Testis (tissue), 3 donors: ENCODE data around the gene NCK2. TPM values are rescaled to one million over a fixed set of nuclear protein-coding genes. Genes with fewer than 3 reads are reported as not detected.

ENCODE experiments used
- DNase-seq: peaks from one replicate; pipeline ENCODE4 v3.0.0-alpha.2; 2019
- H3K27ac ChIP-seq, 2 donors: fragments of 200-600 bp; sonication (generic); one replicate each; pipeline ENCODE4 v1.5.1; 2019
- H3K27me3 ChIP-seq: fragments of 200-600 bp; sonication (generic); one replicate; pipeline ENCODE4 v1.5.1; 2019
- H3K36me3 ChIP-seq: fragments of 200-600 bp; sonication (generic); one replicate; pipeline ENCODE4 v1.5.1; 2017; ENCODE audit warnings: low read depth; ENCODE audit errors: missing control alignments
- H3K4me1 ChIP-seq: fragments of 200-600 bp; sonication (generic); one replicate; pipeline ENCODE4 v1.5.1; 2019
- H3K4me3 ChIP-seq, 2 donors: fragments of 200-600 bp; sonication (generic); one replicate each; pipeline ENCODE4 v1.5.1; 2017 to 2019
- H3K9me3 ChIP-seq: fragments of 200-600 bp; sonication (generic); one replicate; pipeline ENCODE4 v1.5.1; 2017
- CTCF ChIP-seq, 3 experiments: fragments of 450-650 bp in 2 of 3; fragments of 200-600 bp in 1 of 3; sonication (generic) in 1 of 3; IDR thresholded peaks; one replicate each; pipeline ENCODE4 v1.5.1; 2016 to 2019; ENCODE audit warnings: antibody characterized with exemption in 3 of 3, mild to moderate bottlenecking in 2 of 3, moderate library complexity in 1 of 3
- POLR2A ChIP-seq: fragments of 450-650 bp; IDR thresholded peaks from one replicate; pipeline ENCODE4 v1.6.1; 2017; ENCODE audit warnings: antibody characterized with exemption, mild to moderate bottlenecking, moderate library complexity
- WGBS, 2 donors: methylation state at CpG; one replicate each; pipeline ENCODE4 v1.1.5; 2018; 5-methylcytosine and 5-hydroxymethylcytosine counted together
- intact Hi-C: fragments of 100-400 bp; cut with DNase I; formaldehyde crosslinking; loops from one replicate; pipeline ENCODE4 v1.15.1; 2023; ENCODE audit warnings: low total_unique reads
- polyA plus RNA-seq: library from polyadenylated mRNA; stranded (reverse); fragments of 350-450 nt; fragmentation: Illumina TruSeq; extraction: RNeasy Lipid Tissue Mini Kit (QIAGEN cat#74804); gene quantifications from one replicate; pipeline ENCODE4 v1.2.3, GENCODE V29; 2014; ENCODE audit warnings: low read depth, low replicate concordance; ENCODE audit not compliant: insufficient read depth
- total RNA-seq, 2 donors: library from RNA; depleted of rRNA; stranded (reverse); fragments of >200 nt; gene quantifications; one replicate each; pipeline ENCODE4 v1.2.3, GENCODE V29; 2016

The NCK2 gene
- total and polyA plus RNA-seq, 3 donors from 2014 or later = 67.7 to 168 (median 105) TPM

- H3K4me1 ChIP-seq = peaks cover 11% of the 10 kb centered on the region
- H3K9me3 ChIP-seq = no peaks in the 10 kb centered on the region
- intact Hi-C loops = no loop called here
- WGBS, 2 donors = 84 to 86% methylated on average over 4 of the region's 4 CpGs
- H3K27ac ChIP-seq = peak overlapping the region in 1 of 2 donors; percentile 35
- no peak for DNase-seq
- H3K36me3 ChIP-seq = no peaks in the 10 kb centered on the region
- no peaks in the 10 kb centered on the region for H3K27me3 ChIP-seq
- no peak for TF ChIP-seq CTCF (IDR thresholded peaks at IDR 0.05)
- TF ChIP-seq POLR2A = no peak
- no peak overlapping the region for H3K4me3 ChIP-seq
These were observed 173.0 kb downstream of the NCK2 start for GRCh38 chr2:105917688-105918087.

GRCh38 chr2:105919191-105919811 is 174.6 kb downstream of the NCK2 start:
- no peaks in the 10 kb centered on the region for H3K27me3 ChIP-seq
- no peaks in the 10 kb centered on the region for H3K36me3 ChIP-seq
- H3K27ac ChIP-seq = peak overlapping the region; percentile 11 to 37
- no peaks in the 10 kb centered on the region for H3K9me3 ChIP-seq
- DNase-seq = peak; percentile 91
- TF ChIP-seq POLR2A (no peak), CTCF (IDR thresholded peaks at IDR 0.05) (no peak)
- intact Hi-C loops = no loop called here
- H3K4me1 ChIP-seq = peaks cover 13% of the 10 kb centered on the region
- H3K4me3 ChIP-seq = no peak overlapping the region
- 72 to 83% methylated on average over 3 of the region's 3 CpGs for WGBS, 2 donors

- no peak for DNase-seq
- intact Hi-C loops = no loop called here
- no peaks in the 10 kb centered on the region for H3K36me3 ChIP-seq
- H3K27ac ChIP-seq = peak overlapping the region; percentile 11 to 37
- TF ChIP-seq POLR2A (no peak), CTCF (IDR thresholded peaks at IDR 0.05) (peak in 2 of 3 experiments; percentile 32 to 46)
- peaks cover 18% of the 10 kb centered on the region for H3K4me1 ChIP-seq
- no peak overlapping the region for H3K4me3 ChIP-seq
- H3K27me3 ChIP-seq = no peaks in the 10 kb centered on the region
- H3K9me3 ChIP-seq = no peaks in the 10 kb centered on the region
These were observed 175.1 kb downstream of the NCK2 start for GRCh38 chr2:105919826-105920225.

GRCh38 chr2:105924271-105924670 is 179.6 kb downstream of the NCK2 start:
- peak; percentile 31 for DNase-seq
- H3K4me3 ChIP-seq = no peak overlapping the region
- 39 to 47% methylated on average over 6 of the region's 6 CpGs for WGBS, 2 donors

More at GRCh38 chr2:105924271-105924670, 179.6 kb downstream of the NCK2 start:
- no peaks in the 10 kb centered on the region for H3K36me3 ChIP-seq
- H3K27me3 ChIP-seq = no peaks in the 10 kb centered on the region
- intact Hi-C loops = no loop called here
- H3K9me3 ChIP-seq = no peaks in the 10 kb centered on the region
- TF ChIP-seq POLR2A (no peak), CTCF (IDR thresholded peaks at IDR 0.05) (no peak)
- peaks cover 21% of the 10 kb centered on the region for H3K4me1 ChIP-seq
- no peak overlapping the region for H3K27ac ChIP-seq
